ENCODE results near the gene FEM1A. TPM values are rescaled to one million over a fixed set of nuclear protein-coding genes. Genes with fewer than 3 reads are reported as not detected.
A peak's percentile ranks its signal among the peaks of the same experiment; 100 is the strongest.
"Not testable (repeated sequence)": the region's sequence is repeated elsewhere in the genome, so short reads cannot be mapped to it uniquely, and the experiment has no call there.

The FEM1A gene
- total and polyA plus RNA-seq, 10 donors: 2.5 to 18.2 (median 11.5) TPM

DNA sequence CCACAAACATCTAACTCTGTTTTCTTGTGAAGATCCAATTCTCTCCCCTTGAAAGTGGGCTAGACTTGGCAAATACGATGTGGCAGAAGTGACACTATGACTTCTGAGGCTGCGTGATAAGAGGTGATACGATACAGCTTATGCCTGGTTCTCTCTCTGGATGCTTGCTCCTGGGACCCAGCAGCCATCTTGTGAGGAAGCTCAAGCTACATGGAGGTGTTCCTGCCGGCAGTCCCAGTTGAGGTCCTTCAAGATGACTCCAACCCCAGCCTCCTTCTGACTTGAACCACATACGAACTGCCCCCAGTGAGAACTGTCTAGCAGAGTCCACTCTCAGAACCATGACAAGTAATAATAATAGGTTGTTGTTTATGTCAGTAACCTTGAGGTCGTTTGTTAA is 10.7 kb upstream of the FEM1A start:
- Histone ChIP-seq H3K27ac (no peak overlapping the region), H3K4me3 (no peak overlapping the region), H3K9me3 (peaks cover 0 to 7% (median 2%) of the 10 kb centered on the region in 8 donors), H3K27me3 (replicated peaks in 1 of 7) (peaks cover 0 to 40% (median 0%) of the 10 kb centered on the region in 7 donors), H3K4me1 (peaks cover 0 to 9% (median 0%) of the 10 kb centered on the region in 6 donors), H3K36me3 (no peaks in the 10 kb centered on the region)
- WGBS, 5 donors: 78 to 85% (median 81%) methylated on average over 6 of the region's 6 CpGs
- intact Hi-C loops (cut with DNase I; ENCODE audit: low total_unique reads): no loop called here
- TF ChIP-seq POLR2AphosphoS5 (IDR thresholded peaks at IDR 0.05) (no peak), POLR2A (IDR thresholded peaks at IDR 0.05) (no peak)
- TF ChIP-seq, protein P1, sequence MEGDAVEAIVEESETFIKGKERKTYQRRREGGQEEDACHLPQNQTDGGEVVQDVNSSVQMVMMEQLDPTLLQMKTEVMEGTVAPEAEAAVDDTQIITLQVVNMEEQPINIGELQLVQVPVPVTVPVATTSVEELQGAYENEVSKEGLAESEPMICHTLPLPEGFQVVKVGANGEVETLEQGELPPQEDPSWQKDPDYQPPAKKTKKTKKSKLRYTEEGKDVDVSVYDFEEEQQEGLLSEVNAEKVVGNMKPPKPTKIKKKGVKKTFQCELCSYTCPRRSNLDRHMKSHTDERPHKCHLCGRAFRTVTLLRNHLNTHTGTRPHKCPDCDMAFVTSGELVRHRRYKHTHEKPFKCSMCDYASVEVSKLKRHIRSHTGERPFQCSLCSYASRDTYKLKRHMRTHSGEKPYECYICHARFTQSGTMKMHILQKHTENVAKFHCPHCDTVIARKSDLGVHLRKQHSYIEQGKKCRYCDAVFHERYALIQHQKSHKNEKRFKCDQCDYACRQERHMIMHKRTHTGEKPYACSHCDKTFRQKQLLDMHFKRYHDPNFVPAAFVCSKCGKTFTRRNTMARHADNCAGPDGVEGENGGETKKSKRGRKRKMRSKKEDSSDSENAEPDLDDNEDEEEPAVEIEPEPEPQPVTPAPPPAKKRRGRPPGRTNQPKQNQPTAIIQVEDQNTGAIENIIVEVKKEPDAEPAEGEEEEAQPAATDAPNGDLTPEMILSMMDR (IDR thresholded peaks at IDR 0.05 in 8 of 11, conservative IDR thresholded peaks at IDR 0.05 in 3 of 11): no peak
- no peak for DNase-seq

DNA sequence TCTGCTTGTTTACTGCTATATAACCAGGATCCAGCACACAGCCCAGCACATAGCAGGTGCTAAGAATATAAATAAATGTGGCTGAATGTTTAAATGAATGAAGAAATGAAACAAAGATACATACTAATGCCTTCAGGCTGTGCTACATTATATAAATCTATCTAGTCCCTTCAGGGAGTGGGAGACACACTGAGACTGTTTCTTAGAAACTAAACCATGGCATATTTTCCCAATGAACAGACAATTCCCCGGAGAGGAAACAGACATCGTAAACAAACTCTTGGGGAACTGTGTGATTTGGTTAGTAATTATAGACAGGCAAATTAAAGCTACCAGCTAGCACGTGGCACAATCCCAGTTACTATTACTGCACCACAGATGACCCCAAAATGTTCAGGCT is 9.7 kb upstream of the FEM1A start:
- peaks cover 0 to 7% (median 2%) of the 10 kb centered on the region in 8 donors for H3K9me3 ChIP-seq

DNA sequence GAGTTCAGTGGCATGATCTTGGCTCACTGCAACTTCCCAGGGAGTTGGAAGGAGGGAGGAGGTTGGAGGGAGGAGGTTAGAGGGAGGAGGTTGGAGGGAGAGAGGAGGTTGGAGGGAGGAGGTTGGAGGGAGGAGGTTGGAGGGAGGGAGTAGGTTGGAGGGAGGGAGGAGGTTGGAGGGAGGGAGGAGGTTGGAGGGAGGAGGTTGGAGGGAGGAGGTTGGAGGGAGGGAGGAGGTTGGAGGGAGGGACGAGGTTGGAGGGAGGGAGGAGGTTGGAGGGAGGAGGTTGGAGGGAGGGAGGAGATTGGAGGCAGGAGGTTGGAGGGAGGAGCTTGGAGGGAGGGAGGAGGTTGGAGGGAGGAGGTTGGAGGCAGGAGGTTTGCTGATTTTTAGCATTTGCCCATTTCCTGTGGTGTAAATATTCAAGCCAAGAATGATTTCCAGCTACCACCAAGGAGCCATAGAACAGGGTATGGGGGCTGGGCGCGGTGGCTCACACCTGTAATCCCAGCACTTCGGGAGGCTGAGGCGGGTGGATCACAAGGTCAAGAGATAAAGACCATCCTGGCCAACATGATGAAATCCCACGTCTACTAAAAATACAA is 5.0 kb upstream of the FEM1A start:
- Histone ChIP-seq H3K27me3 (replicated peaks in 1 of 7) (peaks cover 0 to 29% (median 0%) of the 10 kb centered on the region in 7 donors), H3K4me1 (peaks cover 0 to 17% (median 5%) of the 10 kb centered on the region in 6 donors)
- WGBS, 5 donors: 81 to 88% (median 86%) methylated on average over 5 to 6 of the region's 6 CpGs
- H3K9me3 ChIP-seq, DNase-seq, H3K36me3 ChIP-seq, H3K4me3 ChIP-seq, H3K27ac ChIP-seq: not testable (repeated sequence)
- intact Hi-C loops (cut with DNase I; ENCODE audit: low total_unique reads): loop anchor here (5.0 kb wide), 1 partner anchor 54 kb away; no protein-coding TSS in a partner anchor

More for the DNA sequence above, 9.7 kb upstream of the FEM1A start:
- TF ChIP-seq POLR2AphosphoS5 (IDR thresholded peaks at IDR 0.05): no peak
- TF ChIP-seq, protein P1 (IDR thresholded peaks at IDR 0.05 in 8 of 11, conservative IDR thresholded peaks at IDR 0.05 in 3 of 11): no peak
- TF ChIP-seq POLR2A (IDR thresholded peaks at IDR 0.05): no peak
- intact Hi-C loops (cut with DNase I; ENCODE audit: low total_unique reads): no loop called here
- Histone ChIP-seq H3K4me1 (peaks cover 0 to 9% (median 0%) of the 10 kb centered on the region in 6 donors), H3K4me3 (no peak overlapping the region), H3K27ac (no peak overlapping the region), H3K36me3 (no peaks in the 10 kb centered on the region), H3K27me3 (replicated peaks in 1 of 7) (peaks cover 0 to 31% (median 0%) of the 10 kb centered on the region in 7 donors)
- no peak for DNase-seq
- WGBS, 5 donors: 46 to 65% (median 52%) methylated on average over 3 of the region's 3 CpGs

DNA sequence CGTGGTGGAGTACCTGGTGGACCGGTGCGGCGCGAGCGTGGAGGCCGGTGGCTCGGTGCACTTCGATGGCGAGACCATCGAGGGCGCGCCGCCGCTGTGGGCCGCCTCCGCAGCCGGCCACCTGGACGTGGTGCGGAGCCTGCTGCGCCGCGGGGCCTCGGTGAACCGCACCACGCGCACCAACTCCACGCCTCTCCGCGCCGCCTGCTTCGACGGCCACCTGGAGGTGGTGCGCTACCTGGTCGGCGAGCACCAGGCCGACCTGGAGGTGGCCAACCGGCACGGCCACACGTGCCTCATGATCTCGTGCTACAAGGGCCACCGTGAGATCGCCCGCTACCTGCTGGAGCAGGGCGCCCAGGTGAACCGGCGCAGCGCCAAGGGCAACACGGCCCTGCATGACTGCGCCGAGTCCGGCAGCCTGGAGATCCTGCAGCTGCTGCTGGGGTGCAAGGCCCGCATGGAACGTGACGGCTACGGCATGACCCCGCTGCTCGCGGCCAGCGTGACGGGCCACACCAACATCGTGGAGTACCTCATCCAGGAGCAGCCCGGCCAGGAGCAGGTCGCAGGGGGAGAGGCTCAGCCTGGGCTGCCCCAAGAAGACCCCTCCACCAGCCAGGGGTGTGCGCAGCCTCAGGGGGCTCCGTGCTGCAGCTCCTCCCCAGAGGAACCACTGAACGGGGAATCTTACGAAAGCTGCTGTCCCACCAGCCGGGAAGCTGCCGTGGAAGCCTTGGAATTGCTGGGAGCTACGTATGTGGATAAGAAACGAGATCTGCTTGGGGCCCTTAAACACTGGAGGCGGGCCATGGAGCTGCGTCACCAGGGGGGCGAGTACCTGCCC is 708 bp downstream of the FEM1A start:
- peaks cover 18 to 59% (median 55%) of the 10 kb centered on the region in 6 donors for H3K4me1 ChIP-seq
- peak overlapping the region; percentile 88 to 98 (median 94) for H3K27ac ChIP-seq
- DNase-seq: peak; percentile 87
- intact Hi-C loops (cut with DNase I; ENCODE audit: low total_unique reads): loop anchor here (5.0 kb wide), 1 partner anchor 70 kb away; the partner anchor contains the start of gene DPP9
- WGBS, 5 donors: 0 to 43% (median 10%) methylated on average over 6 to 75 of the region's 75 CpGs
- not testable (repeated sequence) for H3K27me3 ChIP-seq (replicated peaks in 1 of 7); H3K9me3 ChIP-seq
- peaks cover 0 to 49% (median 41%) of the 10 kb centered on the region in 6 donors for H3K36me3 ChIP-seq
- H3K4me3 ChIP-seq: peak overlapping the region; percentile 85 to 99 (median 94)

DNA sequence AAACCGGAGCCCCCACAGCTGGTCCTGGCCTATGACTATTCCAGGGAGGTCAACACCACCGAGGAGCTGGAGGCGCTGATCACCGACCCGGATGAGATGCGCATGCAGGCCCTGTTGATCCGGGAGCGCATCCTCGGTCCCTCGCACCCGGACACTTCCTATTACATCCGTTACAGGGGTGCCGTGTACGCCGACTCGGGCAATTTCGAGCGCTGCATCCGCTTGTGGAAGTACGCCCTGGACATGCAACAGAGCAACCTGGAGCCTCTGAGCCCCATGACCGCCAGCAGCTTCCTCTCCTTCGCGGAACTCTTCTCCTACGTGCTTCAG is 1.3 kb downstream of the FEM1A start:
- peak overlapping the region in 7 of 8 donors; percentile 85 to 99 (median 94) for H3K4me3 ChIP-seq
- H3K27me3 ChIP-seq (replicated peaks in 1 of 7); H3K9me3 ChIP-seq: not testable (repeated sequence)
- 88 to 95% (median 91%) methylated on average over 14 to 24 of the region's 24 CpGs for WGBS, 5 donors
- peaks cover 18 to 59% (median 55%) of the 10 kb centered on the region in 6 donors for H3K4me1 ChIP-seq
- H3K36me3 ChIP-seq: peaks cover 0 to 55% (median 41%) of the 10 kb centered on the region in 6 donors
- peak overlapping the region in 1 of 8 donors; percentile 95 for H3K27ac ChIP-seq
- DNase-seq: peak; percentile 81
- intact Hi-C loops (cut with DNase I; ENCODE audit: low total_unique reads): loop anchor here (5.0 kb wide), 1 partner anchor 71 kb away; the partner anchor contains the start of gene DPP9

DNA sequence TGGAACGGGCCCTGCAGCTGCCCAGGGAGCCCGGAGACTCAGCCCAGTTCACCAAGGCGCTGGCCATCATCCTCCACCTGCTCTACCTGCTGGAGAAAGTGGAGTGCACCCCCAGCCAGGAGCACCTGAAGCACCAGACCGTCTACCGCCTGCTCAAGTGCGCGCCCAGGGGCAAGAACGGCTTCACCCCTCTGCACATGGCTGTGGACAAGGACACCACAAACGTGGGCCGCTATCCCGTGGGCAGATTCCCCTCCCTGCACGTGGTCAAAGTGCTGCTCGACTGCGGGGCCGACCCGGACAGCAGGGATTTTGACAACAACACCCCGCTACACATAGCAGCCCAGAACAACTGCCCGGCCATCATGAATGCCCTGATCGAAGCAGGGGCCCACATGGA is 1.7 kb downstream of the FEM1A start:
- H3K27me3 ChIP-seq (replicated peaks in 1 of 7); H3K27ac ChIP-seq; H3K9me3 ChIP-seq: not testable (repeated sequence)
- intact Hi-C loops (cut with DNase I; ENCODE audit: low total_unique reads): loop anchor here (5.0 kb wide), 1 partner anchor 71 kb away; the partner anchor contains the start of gene DPP9
- WGBS, 5 donors: 83 to 89% (median 87%) methylated on average over 8 to 19 of the region's 19 CpGs
- H3K4me3 ChIP-seq: peak overlapping the region in 2 of 8 donors; percentile 89 to 99
- H3K36me3 ChIP-seq: peaks cover 0 to 60% (median 41%) of the 10 kb centered on the region in 6 donors
- DNase-seq: peak; percentile 77
- H3K4me1 ChIP-seq: peaks cover 18 to 59% (median 55%) of the 10 kb centered on the region in 6 donors

Measured in spleen (tissue), 11 donors.